GM23338 (cell line): ENCODE data around the gene FZD7.

Experiments used
- CREB1 ChIP-seq: fragments of 250-450 bp; sonication (Bioruptor Pico); IDR thresholded peaks from 2 replicates; pipeline ENCODE4 v1.5.0; 2020; ENCODE audit warnings: low read depth, mild to moderate bottlenecking, moderate library complexity
- EZH2 ChIP-seq: fragments of 200-600 bp; sonication (generic); IDR thresholded peaks from one replicate; pipeline ENCODE4 v1.8.0; 2017; ENCODE audit warnings: antibody characterized with exemption, mild to moderate bottlenecking, low read depth; ENCODE audit not compliant: unreplicated experiment
- EZH2phosphoT487 ChIP-seq: fragments of 200-600 bp; sonication (generic); IDR thresholded peaks from one replicate; pipeline ENCODE4 v1.8.1; 2018; ENCODE audit warnings: antibody characterized with exemption; ENCODE audit not compliant: unreplicated experiment
- JUNB ChIP-seq: IDR thresholded peaks from one replicate; pipeline ENCODE4 v1.6.1; 2016; ENCODE audit warnings: antibody characterized with exemption; ENCODE audit not compliant: unreplicated experiment
- POLR2AphosphoS5 ChIP-seq: IDR thresholded peaks from 2 replicates; pipeline ENCODE4 v1.6.1; 2016; ENCODE audit warnings: antibody characterized with exemption, low read depth
- STAT1 ChIP-seq: IDR thresholded peaks from one replicate; pipeline ENCODE4 v1.6.1; 2016; ENCODE audit warnings: antibody characterized with exemption; ENCODE audit not compliant: unreplicated experiment
- ZNF331 ChIP-seq: fragments of 250-450 bp; sonication (Bioruptor Pico); IDR thresholded peaks from 2 replicates; pipeline ENCODE4 v1.5.0; 2020; ENCODE audit warnings: low read depth, mild to moderate bottlenecking, moderate library complexity
- TF ChIP-seq, protein P1 (sequence below), 2 experiments: fragments of 200-600 bp in 1 of 2; sonication (generic) in 1 of 2; conservative IDR thresholded peaks; 2 replicates each; pipeline versions ENCODE4 v1.5.1 to v1.6.1; 2016 to 2017; ENCODE audit warnings: antibody characterized with exemption in 2 of 2, low read depth in 2 of 2, mild to moderate bottlenecking in 2 of 2, moderate library complexity in 1 of 2
- TF ChIP-seq, protein P2 (sequence below): IDR thresholded peaks from one replicate; pipeline ENCODE4 v1.6.1; 2018; ENCODE audit warnings: antibody characterized with exemption; ENCODE audit not compliant: unreplicated experiment
- TF ChIP-seq, protein P3 (sequence below): IDR thresholded peaks from 2 replicates; pipeline ENCODE4 v1.6.1; 2016; ENCODE audit warnings: antibody characterized with exemption

DNA sequence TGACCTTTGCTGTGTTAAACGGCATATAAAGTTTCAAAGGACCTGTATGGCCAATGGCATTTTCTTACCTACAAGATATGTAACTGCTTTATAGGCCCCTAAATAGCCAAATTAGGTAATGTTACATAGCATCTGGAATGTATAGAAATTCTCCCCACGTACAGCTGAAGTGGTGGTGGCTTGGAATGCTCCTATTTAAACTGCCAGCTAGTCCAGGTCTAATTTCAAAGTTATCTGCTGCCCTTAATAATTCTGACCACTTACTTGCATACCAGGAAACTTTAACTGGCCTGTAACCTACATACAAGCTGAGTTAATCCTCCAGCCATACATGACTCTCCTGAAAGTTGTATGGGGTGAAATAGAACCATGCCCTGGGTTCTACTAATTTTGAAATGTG is 40.7 kb downstream of the FZD7 start:
- TF ChIP-seq CREB1 (CRISPR knock-in tag): no peak
- TF ChIP-seq, protein P1, sequence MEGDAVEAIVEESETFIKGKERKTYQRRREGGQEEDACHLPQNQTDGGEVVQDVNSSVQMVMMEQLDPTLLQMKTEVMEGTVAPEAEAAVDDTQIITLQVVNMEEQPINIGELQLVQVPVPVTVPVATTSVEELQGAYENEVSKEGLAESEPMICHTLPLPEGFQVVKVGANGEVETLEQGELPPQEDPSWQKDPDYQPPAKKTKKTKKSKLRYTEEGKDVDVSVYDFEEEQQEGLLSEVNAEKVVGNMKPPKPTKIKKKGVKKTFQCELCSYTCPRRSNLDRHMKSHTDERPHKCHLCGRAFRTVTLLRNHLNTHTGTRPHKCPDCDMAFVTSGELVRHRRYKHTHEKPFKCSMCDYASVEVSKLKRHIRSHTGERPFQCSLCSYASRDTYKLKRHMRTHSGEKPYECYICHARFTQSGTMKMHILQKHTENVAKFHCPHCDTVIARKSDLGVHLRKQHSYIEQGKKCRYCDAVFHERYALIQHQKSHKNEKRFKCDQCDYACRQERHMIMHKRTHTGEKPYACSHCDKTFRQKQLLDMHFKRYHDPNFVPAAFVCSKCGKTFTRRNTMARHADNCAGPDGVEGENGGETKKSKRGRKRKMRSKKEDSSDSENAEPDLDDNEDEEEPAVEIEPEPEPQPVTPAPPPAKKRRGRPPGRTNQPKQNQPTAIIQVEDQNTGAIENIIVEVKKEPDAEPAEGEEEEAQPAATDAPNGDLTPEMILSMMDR (conservative IDR thresholded peaks at IDR 0.05; ENCODE audit: low read depth in 2 of 2): no peak
- no peak for TF ChIP-seq EZH2
- no peak for TF ChIP-seq JUNB
- TF ChIP-seq EZH2phosphoT487: no peak
- TF ChIP-seq, protein P2, sequence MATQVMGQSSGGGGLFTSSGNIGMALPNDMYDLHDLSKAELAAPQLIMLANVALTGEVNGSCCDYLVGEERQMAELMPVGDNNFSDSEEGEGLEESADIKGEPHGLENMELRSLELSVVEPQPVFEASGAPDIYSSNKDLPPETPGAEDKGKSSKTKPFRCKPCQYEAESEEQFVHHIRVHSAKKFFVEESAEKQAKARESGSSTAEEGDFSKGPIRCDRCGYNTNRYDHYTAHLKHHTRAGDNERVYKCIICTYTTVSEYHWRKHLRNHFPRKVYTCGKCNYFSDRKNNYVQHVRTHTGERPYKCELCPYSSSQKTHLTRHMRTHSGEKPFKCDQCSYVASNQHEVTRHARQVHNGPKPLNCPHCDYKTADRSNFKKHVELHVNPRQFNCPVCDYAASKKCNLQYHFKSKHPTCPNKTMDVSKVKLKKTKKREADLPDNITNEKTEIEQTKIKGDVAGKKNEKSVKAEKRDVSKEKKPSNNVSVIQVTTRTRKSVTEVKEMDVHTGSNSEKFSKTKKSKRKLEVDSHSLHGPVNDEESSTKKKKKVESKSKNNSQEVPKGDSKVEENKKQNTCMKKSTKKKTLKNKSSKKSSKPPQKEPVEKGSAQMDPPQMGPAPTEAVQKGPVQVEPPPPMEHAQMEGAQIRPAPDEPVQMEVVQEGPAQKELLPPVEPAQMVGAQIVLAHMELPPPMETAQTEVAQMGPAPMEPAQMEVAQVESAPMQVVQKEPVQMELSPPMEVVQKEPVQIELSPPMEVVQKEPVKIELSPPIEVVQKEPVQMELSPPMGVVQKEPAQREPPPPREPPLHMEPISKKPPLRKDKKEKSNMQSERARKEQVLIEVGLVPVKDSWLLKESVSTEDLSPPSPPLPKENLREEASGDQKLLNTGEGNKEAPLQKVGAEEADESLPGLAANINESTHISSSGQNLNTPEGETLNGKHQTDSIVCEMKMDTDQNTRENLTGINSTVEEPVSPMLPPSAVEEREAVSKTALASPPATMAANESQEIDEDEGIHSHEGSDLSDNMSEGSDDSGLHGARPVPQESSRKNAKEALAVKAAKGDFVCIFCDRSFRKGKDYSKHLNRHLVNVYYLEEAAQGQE: no peak
- no peak for TF ChIP-seq POLR2AphosphoS5
- TF ChIP-seq ZNF331 (CRISPR knock-in tag): no peak
- TF ChIP-seq, protein P3, sequence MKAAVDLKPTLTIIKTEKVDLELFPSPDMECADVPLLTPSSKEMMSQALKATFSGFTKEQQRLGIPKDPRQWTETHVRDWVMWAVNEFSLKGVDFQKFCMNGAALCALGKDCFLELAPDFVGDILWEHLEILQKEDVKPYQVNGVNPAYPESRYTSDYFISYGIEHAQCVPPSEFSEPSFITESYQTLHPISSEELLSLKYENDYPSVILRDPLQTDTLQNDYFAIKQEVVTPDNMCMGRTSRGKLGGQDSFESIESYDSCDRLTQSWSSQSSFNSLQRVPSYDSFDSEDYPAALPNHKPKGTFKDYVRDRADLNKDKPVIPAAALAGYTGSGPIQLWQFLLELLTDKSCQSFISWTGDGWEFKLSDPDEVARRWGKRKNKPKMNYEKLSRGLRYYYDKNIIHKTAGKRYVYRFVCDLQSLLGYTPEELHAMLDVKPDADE: no peak
- TF ChIP-seq STAT1: no peak
